ENCODE results near the gene TMED9. TPM values are rescaled to one million over a fixed set of nuclear protein-coding genes. Genes with fewer than 3 reads are reported as not detected.

TMED9 gene
- total RNA-seq, 1 donor from 2014 or later: 271 TPM

GRCh38 chr5:177547736-177548135 lies 44.3 kb upstream of the TMED9 start:
- no peak overlapping the region for H3K27ac Mint-ChIP-seq (ENCODE audit: unreplicated experiment)
- H3K36me3 Mint-ChIP-seq (ENCODE audit: low read depth, unreplicated experiment): peaks cover 4% of the 10 kb centered on the region
- no peak overlapping the region for H3K4me3 Mint-ChIP-seq (ENCODE audit: unreplicated experiment)
- DNase-seq (ENCODE audit: low spot score): no peak
- no peaks in the 10 kb centered on the region for H3K9me3 Mint-ChIP-seq (ENCODE audit: unreplicated experiment)
- TF ChIP-seq, protein P1, sequence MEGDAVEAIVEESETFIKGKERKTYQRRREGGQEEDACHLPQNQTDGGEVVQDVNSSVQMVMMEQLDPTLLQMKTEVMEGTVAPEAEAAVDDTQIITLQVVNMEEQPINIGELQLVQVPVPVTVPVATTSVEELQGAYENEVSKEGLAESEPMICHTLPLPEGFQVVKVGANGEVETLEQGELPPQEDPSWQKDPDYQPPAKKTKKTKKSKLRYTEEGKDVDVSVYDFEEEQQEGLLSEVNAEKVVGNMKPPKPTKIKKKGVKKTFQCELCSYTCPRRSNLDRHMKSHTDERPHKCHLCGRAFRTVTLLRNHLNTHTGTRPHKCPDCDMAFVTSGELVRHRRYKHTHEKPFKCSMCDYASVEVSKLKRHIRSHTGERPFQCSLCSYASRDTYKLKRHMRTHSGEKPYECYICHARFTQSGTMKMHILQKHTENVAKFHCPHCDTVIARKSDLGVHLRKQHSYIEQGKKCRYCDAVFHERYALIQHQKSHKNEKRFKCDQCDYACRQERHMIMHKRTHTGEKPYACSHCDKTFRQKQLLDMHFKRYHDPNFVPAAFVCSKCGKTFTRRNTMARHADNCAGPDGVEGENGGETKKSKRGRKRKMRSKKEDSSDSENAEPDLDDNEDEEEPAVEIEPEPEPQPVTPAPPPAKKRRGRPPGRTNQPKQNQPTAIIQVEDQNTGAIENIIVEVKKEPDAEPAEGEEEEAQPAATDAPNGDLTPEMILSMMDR (IDR thresholded peaks at IDR 0.05; ENCODE audit: unreplicated experiment): no peak
- peaks cover 34% of the 10 kb centered on the region for H3K4me1 Mint-ChIP-seq (ENCODE audit: unreplicated experiment)
- H3K27me3 Mint-ChIP-seq (ENCODE audit: unreplicated experiment): peaks cover 5% of the 10 kb centered on the region

- H3K36me3 Mint-ChIP-seq (ENCODE audit: low read depth, unreplicated experiment): peaks cover 5% of the 10 kb centered on the region
Observed at GRCh38 chr5:177548495-177548894, 43.5 kb upstream of the TMED9 start.

DNA sequence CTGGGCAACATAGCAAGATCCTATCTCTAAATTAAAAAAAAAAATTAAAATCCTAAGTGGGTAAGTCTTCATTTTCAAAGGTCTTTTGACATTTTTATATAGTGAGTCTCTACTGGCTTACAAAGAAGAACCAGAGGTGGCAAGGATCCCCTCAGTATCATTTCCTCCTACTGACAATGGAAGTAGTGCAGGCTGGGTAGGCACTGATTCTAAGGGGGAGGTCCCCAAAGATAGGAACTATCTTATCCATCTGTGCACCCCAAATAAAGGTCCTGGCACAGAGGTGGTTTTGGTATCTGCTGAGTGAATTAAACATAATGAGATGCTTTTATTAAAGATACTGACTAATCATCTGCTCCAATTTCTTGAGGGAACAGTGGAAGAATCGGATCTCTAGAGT lies 41.9 kb upstream of the TMED9 start:
- H3K9me3 Mint-ChIP-seq (ENCODE audit: unreplicated experiment): no peaks in the 10 kb centered on the region
- DNase-seq (ENCODE audit: low spot score): no peak
- H3K36me3 Mint-ChIP-seq (ENCODE audit: low read depth, unreplicated experiment): peaks cover 5% of the 10 kb centered on the region
- H3K27ac Mint-ChIP-seq (ENCODE audit: unreplicated experiment): no peak overlapping the region
- TF ChIP-seq, protein P1 (IDR thresholded peaks at IDR 0.05; ENCODE audit: unreplicated experiment): no peak
- peaks cover 7% of the 10 kb centered on the region for H3K27me3 Mint-ChIP-seq (ENCODE audit: unreplicated experiment)
- no peak overlapping the region for H3K4me3 Mint-ChIP-seq (ENCODE audit: unreplicated experiment)
- peaks cover 34% of the 10 kb centered on the region for H3K4me1 Mint-ChIP-seq (ENCODE audit: unreplicated experiment)

More at GRCh38 chr5:177548495-177548894, 43.5 kb upstream of the TMED9 start:
- peaks cover 41% of the 10 kb centered on the region for H3K4me1 Mint-ChIP-seq (ENCODE audit: unreplicated experiment)
- H3K27ac Mint-ChIP-seq (ENCODE audit: unreplicated experiment): no peak overlapping the region
- peaks cover 7% of the 10 kb centered on the region for H3K27me3 Mint-ChIP-seq (ENCODE audit: unreplicated experiment)
- no peaks in the 10 kb centered on the region for H3K9me3 Mint-ChIP-seq (ENCODE audit: unreplicated experiment)
- TF ChIP-seq, protein P1 (IDR thresholded peaks at IDR 0.05; ENCODE audit: unreplicated experiment): no peak
- no peak for DNase-seq (ENCODE audit: low spot score)
- H3K4me3 Mint-ChIP-seq (ENCODE audit: unreplicated experiment): no peak overlapping the region

DNA sequence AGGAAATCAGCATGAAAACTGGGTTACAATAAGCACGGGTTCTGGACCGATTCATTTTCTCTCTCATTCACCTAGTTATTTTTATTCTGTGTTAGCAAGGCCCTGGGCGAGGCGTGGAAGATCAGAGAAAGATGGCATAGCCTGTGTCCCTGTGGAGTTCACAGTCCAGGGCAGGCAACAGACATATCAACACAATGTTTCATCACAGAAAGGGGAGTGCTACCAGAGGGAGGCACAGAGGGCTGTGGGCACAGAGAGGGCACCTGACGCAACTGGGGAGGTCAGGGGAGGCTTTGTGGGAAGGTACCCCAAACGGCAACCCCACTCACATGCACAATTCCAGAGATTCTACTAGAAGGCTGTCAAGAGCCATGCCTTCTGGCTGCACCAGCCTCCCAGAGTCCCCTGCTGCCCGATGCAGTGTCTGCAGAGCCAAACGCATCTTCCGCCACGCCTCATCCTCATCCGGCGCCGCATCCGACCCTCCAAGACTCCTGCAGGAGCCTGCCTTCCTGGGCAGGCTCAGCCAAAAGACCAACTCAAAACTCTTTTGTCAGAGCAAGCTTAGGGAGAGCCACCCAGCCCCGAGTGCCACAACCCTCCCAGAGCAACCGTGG lies 39.1 kb upstream of the TMED9 start:
- H3K4me1 Mint-ChIP-seq (ENCODE audit: unreplicated experiment): peaks cover 26% of the 10 kb centered on the region
- no peak for DNase-seq (ENCODE audit: low spot score)
- H3K27me3 Mint-ChIP-seq (ENCODE audit: unreplicated experiment): peaks cover 8% of the 10 kb centered on the region
- peak overlapping the region; percentile 64 for H3K27ac Mint-ChIP-seq (ENCODE audit: unreplicated experiment)
- H3K36me3 Mint-ChIP-seq (ENCODE audit: low read depth, unreplicated experiment): peaks cover 4% of the 10 kb centered on the region
- TF ChIP-seq, protein P1 (IDR thresholded peaks at IDR 0.05; ENCODE audit: unreplicated experiment): no peak
- H3K4me3 Mint-ChIP-seq (ENCODE audit: unreplicated experiment): peak overlapping the region; percentile 93
- no peaks in the 10 kb centered on the region for H3K9me3 Mint-ChIP-seq (ENCODE audit: unreplicated experiment)

- Mint-ChIP-seq H3K9me3 (ENCODE audit: unreplicated experiment) (no peaks in the 10 kb centered on the region), H3K36me3 (ENCODE audit: low read depth, unreplicated experiment) (peaks cover 8% of the 10 kb centered on the region), H3K27me3 (ENCODE audit: unreplicated experiment) (peaks cover 11% of the 10 kb centered on the region), H3K4me1 (ENCODE audit: unreplicated experiment) (peaks cover 17% of the 10 kb centered on the region), H3K4me3 (ENCODE audit: unreplicated experiment) (peak overlapping the region; percentile 93), H3K27ac (ENCODE audit: unreplicated experiment) (no peak overlapping the region)
- TF ChIP-seq, protein P1 (IDR thresholded peaks at IDR 0.05; ENCODE audit: unreplicated experiment): no peak
- peak; percentile 30 for DNase-seq (ENCODE audit: low spot score)
Observed at GRCh38 chr5:177553671-177554429, 38.2 kb upstream of the TMED9 start.
